ENCODE measurements around the gene RPL4.
"Not testable (repeated sequence)": the region's sequence is repeated elsewhere in the genome, so short reads cannot be mapped to it uniquely, and the experiment has no call there.

The RPL4 gene
- total RNA-seq: 1,950 to 2,826 (median 2,497) reads per million in 4 donors

DNA sequence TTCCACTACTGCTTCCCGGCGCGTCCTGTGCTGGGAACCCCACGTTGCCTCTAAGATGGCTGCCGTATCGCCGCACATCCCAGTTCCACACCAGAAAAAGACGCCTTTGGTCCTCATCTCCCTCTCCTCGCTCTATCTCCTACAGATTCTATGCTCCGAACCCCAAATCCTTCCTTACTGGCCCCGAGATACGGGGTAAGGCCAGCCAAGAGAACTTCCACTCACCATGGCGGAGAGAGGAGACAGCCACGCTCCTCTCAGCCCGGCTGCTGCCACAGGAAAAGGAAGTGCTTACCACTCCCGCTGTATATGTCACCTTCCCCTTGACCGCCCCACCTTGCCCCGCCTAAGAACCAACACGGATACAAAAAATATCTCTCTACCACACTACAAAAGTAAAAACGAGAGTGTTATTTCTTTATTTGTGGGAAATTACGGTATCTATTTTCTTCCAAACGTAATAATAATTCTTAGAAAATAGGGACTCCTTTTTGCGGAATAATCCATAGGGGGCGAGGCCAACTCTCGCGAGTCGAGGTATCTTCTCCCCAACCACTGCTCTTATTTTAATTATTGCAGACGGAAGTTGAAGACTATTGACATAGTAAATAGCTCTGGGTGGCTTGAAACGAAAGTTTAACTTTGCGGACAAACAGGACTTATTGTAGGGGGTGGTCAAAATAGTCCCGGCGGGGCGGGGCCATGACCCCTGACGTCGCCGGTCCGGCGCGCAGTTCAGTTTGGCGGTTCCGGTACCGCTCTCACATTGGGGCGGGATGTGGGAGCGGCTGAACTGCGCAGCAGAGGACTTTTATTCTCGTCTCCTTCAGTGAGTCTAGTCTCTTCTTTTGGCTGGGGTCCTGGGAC lies at the start of gene RPL4, which contains the start of gene ZWILCH:
RPL4 (minus strand) TSS at position 293 of the 867 bp plus-strand sequence; CDS start at position 228, 65 bp downstream.
ZWILCH (plus strand) TSS at position 764 of the 867 bp plus-strand sequence; CDS start at position 777, 13 bp downstream.
- peak; percentile 70 to 89 (median 77) for DNase-seq

DNA sequence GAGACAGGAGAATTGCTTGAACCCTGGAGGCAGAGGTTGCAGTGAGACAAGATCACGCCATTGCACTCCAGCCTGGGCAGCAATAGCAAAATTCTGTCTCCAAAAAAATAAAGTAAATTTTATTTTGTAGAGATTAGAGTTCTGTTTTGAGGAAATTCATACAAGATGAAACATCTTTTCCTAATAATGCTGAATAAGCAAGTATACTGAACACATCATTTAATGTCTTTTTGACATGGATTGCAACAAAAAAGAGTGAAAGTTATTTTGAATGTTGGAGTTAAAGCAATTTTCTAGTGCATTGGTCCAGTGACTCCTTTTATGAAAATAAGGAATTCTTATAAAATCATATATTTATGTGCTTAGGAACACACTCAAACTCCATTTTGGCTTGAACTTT lies 40.6 kb upstream of the RPL4 start:
- DNase-seq: no peak

- no peak for DNase-seq
Measured at GRCh38 chr15:66542896-66543295, 38.2 kb upstream of the RPL4 start.

GRCh38 chr15:66535056-66535455 lies 30.4 kb upstream of the RPL4 start:
- DNase-seq: no peak

GRCh38 chr15:66524838-66525237 lies 20.2 kb upstream of the RPL4 start:
- no peak for DNase-seq

GRCh38 chr15:66523926-66524325 lies 19.3 kb upstream of the RPL4 start:
- no peak for DNase-seq

DNA sequence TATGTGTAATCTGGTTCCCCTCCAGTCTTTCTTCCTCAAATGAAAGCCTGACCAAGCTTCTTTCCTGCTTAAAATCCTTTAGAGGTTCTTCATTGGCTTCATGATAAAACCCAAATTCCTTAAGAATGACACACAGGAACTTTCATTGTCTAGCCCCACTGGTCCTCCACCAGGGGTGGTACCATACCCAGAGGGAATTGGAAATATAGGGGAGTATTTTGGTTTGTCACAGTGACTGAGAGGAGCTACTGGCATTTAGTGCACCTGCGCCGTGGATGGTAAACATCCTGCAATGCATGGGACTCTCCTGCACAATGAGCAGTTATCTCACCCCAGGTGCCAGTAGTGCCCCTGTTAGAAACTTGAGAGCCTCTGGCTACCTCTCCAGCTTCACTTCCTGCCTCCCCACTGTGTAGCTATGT lies 11.3 kb upstream of the RPL4 start:
- DNase-seq: no peak

- DNase-seq: no peak
Measured at GRCh38 chr15:66514586-66514985, 9.9 kb upstream of the RPL4 start.

DNA sequence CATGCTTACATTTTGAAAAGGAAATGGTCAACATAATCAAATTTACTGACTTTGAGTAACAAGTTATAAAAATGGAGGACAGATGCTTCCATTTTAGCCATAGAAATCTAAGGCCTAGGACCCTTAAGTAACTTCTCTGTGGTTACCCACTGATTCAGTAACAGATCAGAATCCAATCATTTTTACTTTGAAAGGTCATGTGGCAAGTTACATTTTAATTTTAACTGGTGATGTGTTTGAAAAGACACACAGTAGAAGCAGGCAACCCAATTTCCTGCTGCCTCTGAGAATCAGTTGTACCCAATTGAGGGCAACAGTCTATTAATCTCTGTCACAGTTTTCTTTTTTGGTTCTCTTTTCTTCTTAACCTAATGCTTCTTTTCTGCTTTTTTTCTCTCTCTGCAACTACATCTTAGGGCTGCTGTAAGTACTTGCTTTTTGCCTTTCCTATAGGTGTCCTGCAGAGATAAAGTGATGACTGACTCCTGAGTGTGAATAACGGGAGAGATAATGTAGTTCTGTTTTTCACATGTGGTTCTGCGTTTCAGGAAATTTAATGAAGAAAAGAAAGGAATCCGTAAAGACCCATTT lies 3.7 kb upstream of the RPL4 start:
- DNase-seq: no peak

DNA sequence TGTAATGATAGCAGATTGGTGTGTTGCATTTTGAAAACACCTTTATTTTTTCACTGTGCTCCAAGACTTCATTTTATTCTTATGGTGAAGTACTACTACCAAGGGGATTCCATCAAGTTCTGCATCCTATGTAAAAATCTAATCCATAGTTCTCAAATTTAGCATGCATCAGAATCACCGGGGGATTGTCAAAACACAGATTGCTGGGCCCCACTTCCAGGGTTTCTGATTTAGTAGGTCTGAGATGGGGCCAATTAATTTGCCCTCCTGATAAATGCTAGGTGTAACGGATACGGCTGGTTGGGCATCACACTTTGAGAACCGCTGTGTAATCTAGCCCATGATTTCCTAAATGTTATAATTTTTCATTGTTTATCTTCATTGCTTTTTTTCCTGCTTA lies 1.2 kb upstream of the RPL4 start:
- no peak for DNase-seq

DNA sequence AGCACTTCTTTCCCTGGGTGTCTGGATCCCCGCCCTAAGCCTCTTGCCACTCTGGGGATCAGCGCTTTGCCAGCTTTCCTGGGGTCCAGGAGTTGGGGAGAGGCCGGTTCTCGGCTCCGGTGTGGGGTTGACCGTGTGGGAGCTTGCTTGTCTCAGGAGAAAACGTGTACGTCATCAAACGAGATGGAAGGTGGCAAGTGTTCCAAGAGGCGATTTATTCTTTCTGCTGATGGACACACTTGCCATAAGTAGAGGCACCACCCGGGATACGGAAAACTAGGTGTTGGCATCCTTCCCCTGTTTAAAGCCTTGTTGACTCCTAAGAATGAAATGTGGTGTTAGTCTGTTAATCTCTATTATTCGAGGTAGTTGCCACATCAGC lies 766 bp upstream of the RPL4 start:
- no peak for DNase-seq

DNA sequence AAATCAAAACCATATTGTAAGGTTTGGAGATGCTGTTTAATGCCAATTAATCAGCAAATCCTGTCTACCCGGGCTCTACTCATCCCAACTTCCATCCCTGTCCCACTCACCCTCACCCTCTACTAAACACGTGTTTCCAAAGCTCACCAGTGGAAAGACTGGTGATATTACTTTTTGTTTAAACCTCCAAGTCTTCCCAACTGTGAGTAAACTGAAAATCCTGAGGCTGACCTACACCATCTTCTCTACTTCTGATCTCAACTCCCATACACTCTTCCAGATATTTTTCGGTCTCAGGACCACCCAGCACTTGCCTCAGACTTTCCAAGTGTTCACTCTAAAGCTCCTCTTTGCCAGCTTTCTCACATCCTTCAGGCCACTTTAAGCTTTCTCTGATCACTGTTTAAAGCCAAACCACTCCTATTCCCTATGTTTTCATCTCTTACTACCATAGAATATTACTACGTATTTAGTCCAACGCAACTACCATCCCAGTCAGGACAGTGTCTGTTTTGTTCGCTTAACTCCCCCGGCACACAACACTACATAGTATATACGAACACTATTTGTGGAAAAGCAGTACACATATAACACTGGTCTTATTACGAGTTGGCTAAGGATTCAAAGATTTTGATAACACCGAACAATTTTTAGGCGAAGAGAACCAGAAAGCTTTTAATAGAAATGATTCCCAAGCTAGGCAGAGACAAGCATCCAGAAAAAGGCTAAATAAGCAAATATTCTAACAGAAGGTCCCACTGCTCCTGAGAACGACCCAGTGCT lies 684 bp downstream of the RPL4 start:
- DNase-seq: no peak

DNA sequence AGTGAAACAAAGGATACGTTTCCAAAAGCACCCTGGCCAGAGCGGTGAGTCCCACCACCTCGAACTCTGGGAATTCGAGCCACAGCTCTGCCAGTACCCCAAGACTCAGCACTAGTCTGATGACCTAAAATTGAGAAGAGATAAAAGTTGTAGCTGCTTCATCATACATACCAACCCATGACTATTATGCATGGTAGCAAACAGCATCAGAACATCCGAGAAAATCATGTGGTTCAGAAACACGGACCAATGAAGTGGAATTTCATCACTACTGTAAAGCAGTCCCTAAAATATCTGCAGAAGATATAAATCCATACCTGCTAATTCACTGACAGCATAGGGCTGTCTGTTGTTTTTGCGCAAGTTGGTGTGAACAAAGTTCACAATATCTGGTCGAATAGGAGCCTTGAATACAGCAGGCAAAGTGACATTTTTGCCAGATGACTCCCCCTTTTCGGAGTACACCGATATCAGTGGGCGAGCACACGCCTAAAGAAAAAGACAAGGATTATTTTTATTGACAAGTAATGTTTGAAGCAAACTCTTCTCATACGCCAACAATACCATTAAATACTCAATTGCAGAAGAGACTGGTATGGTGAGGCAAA lies 1.5 kb downstream of the RPL4 start:
- not testable (repeated sequence) for DNase-seq

DNA sequence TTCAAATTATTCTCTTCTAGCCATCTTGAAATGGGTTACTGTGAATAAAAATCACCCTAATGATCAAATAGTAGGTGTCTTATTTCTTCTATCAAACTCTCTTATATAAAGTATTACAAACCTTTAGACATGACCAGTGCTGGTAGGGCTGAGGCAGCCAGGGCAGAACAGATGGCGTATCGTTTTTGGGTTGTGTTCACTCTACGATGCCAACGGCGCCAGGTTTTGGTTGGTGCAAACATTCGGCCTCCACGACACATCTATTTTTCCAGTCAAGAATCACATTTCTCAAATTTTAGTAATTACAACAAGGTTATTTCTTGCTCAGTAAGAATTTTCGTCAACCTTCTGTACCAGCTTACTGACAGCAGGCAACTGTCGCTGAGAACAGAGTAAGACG lies 2.2 kb downstream of the RPL4 start:
- no peak for DNase-seq

DNA sequence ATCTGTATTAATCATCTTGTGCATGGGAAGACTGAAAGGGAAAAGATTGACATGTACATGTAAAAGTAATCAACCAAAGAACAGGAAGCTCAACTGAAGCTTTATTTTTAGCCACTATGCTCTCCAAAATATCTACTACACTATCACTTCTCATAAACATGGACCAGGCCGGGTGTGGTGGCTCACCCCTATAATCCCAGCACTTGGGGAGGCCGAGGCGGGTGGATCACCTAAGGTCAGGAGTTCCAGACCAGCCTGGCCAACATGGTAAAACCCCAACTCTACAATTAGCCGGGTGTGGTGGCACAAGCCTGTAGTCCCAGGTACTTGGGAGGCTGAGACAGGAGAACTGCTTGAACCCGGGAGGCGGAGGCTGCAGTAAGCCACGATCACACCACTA lies 4.3 kb downstream of the RPL4 start:
- not testable (repeated sequence) for DNase-seq

DNA sequence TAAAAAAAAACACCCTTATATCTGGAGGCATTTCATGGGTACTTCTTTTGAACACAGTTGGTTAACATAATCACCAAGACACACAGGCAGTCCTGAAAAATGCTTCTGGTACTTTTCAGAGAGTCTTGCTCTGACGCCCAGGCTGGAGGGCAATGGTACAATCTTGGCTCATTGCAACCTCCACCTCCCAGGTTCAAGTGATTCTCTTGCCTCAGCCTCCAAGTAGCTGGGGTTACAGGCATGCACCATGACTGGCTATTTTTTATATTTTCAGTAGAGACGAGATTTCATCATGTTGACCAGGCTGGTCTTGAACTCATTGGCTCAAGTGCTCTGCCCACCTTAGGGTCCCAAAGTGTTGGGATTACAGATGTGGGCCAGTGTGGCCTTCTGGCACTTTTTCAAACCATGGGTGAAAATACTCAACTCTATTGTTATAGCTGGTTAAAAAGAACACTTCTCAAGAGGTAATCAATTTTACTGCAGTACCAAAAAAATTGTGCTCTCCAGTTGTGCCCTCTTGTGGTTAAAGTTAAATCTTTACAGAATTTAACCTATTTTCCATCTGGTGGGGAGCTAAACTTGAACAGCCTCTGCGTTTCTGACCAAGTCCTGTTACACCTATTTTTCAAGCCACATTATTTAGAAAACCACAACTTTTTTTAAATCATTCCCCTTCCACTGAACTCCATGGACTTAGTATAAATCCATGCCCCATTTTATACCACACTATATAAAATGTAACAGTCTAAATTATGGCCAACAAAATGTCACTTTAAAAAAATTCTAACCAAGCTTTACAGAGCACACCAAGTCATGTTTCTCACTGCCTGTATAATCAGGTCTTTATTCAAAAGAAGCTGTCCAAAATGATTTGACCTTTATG lies 5.9 kb downstream of the RPL4 start:
- peak in 1 of 5 donors; percentile 52 for DNase-seq

DNA sequence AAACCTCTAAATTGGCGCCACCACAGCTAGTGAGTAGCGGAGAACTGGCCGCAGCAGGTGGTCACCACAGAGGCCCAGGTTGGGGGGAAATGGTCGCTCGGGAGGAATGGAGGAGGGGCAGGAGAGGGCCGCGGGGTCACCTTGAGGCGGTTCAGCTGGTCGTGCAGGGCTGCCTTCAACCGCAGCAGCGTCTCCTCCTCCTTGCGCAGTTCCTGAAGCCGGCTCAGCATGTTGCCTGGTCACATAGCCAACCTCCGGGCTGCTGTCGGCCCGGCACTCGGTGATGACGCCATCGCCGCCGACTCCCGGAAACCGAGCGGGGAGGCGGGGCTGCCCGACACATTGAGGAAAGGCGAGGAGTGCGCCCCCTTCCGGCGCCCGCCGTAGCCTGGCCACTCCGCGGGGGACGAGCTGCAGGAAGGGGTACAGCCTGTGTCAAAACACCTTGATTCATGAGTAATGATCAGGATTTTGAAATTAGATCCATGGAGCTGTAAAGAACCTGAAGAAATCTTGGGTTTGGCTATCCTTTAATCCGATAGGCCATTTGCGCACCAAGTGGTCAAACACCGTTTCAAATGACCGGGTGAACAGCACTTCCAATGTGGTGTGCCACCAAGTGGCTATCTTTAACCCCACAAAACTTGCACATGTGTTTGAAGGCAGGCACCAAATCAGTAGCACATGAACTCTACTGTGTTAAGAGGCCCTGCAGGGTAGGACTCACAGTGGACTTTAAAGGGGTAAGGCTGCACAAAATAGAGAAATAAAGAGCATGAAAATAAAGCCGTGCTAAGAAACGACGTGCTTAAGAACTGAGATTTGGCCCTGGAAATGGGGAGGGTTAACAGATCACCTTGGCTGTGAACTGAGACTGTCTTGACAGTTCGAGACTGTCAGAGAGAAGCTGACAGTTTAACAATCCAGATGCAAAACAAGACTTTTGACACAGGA lies 6.9 kb downstream of the RPL4 start, which contains the start of gene SNAPC5:
SNAPC5 (minus strand) TSS at position 261 of the 954 bp plus-strand sequence; CDS start at position 230, 31 bp downstream.
- DNase-seq: peak; percentile 94 to 97 (median 96)

GRCh38 chr15:66496951-66497501 lies 7.6 kb downstream of the RPL4 start:
- no peak for DNase-seq

GRCh38 chr15:66494262-66494661 lies 10.4 kb downstream of the RPL4 start:
- DNase-seq: no peak

- no peak for DNase-seq
Measured at GRCh38 chr15:66491846-66492245, 12.8 kb downstream of the RPL4 start.

All from T-helper 1 cell (primary cell).